WERI-Rb-1 (cell line): ENCODE measurements around the gene LPP.

Experiments used
- DNase-seq: peaks from one replicate; pipeline ENCODE4 v3.0.0-alpha.2; 2020
- H3K27ac ChIP-seq: fragments of 250-450 bp; sonication (Bioruptor Pico); 2 replicates; pipeline ENCODE4 v1.5.1; 2020; ENCODE audit warnings: mild to moderate bottlenecking, moderate library complexity
- H3K27me3 ChIP-seq: fragments of 250-450 bp; sonication (Bioruptor Pico); 2 replicates; pipeline ENCODE4 v1.5.1; 2021; ENCODE audit warnings: mild to moderate bottlenecking, low read depth, moderate library complexity; ENCODE audit not compliant: insufficient read depth, severe bottlenecking
- H3K36me3 ChIP-seq: fragments of 250-450 bp; sonication (Bioruptor Pico); 2 replicates; pipeline ENCODE4 v1.5.1; 2020; ENCODE audit warnings: mild to moderate bottlenecking, moderate library complexity
- H3K4me3 ChIP-seq: 2 replicates; pipeline ENCODE4 v1.5.1; 2011; ENCODE audit warnings: low read depth, mild to moderate bottlenecking, control low read depth, low read length
- H3K9me3 ChIP-seq: fragments of 250-450 bp; sonication (Bioruptor Pico); 2 replicates; pipeline ENCODE4 v1.5.1; 2021; ENCODE audit warnings: mild to moderate bottlenecking, moderate library complexity; ENCODE audit not compliant: severe bottlenecking
- TF ChIP-seq, protein P1 (sequence below): IDR thresholded peaks from 2 replicates; pipeline ENCODE4 v1.5.1; 2011; ENCODE audit warnings: low read depth, mild to moderate bottlenecking, control low read depth, inconsistent platforms, low read length

Gene LPP

DNA sequence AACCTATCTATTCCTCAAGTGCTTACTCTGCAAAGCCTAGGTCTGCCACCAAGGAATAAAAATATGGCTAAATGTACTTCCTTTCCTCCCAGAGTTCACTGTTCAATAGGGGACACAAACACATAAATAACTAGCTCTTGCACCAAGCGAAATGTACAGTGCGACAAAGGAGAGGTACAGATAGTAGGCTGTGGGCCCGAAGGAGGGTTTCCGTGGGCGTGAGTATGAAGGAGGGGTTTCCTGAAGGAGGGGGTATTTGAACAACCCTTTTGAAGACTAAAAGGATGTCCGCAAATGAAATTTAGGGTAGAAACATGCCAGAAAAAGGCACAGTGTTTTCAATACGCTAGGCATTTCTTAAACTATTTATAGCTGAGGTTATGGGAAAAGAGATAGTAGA lies 207.9 kb downstream of the LPP start:
- no peak overlapping the region for H3K4me3 ChIP-seq
- H3K9me3 ChIP-seq = no peaks in the 10 kb centered on the region
- no peak overlapping the region for H3K27ac ChIP-seq
- no peaks in the 10 kb centered on the region for H3K36me3 ChIP-seq
- no peaks in the 10 kb centered on the region for H3K27me3 ChIP-seq
- DNase-seq = no peak
- TF ChIP-seq, protein P1, sequence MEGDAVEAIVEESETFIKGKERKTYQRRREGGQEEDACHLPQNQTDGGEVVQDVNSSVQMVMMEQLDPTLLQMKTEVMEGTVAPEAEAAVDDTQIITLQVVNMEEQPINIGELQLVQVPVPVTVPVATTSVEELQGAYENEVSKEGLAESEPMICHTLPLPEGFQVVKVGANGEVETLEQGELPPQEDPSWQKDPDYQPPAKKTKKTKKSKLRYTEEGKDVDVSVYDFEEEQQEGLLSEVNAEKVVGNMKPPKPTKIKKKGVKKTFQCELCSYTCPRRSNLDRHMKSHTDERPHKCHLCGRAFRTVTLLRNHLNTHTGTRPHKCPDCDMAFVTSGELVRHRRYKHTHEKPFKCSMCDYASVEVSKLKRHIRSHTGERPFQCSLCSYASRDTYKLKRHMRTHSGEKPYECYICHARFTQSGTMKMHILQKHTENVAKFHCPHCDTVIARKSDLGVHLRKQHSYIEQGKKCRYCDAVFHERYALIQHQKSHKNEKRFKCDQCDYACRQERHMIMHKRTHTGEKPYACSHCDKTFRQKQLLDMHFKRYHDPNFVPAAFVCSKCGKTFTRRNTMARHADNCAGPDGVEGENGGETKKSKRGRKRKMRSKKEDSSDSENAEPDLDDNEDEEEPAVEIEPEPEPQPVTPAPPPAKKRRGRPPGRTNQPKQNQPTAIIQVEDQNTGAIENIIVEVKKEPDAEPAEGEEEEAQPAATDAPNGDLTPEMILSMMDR = no peak

DNA sequence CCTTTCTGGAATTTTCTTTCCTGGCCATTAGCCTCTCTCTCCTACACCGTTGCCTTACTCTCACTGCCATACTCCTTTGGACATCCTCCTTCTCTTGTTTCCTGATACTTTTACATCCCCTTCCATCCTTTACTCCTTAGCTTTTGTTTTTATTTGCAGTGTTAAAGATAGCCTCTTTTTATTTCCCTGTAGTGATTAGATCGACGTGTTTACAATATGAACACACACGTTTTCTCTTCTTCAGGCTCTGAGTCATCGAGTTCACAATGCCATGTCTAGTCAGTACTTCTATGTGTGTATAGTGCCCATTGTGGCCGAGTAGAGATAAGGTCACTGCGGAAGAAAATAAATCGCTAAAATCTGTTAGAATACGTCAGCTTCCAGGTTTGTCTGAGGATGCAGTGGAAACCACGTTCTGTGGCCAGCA lies 208.5 kb downstream of the LPP start:
- no peaks in the 10 kb centered on the region for H3K9me3 ChIP-seq
- no peaks in the 10 kb centered on the region for H3K27me3 ChIP-seq
- H3K36me3 ChIP-seq = no peaks in the 10 kb centered on the region
- H3K27ac ChIP-seq = no peak overlapping the region
- TF ChIP-seq, protein P1 = no peak
- no peak for DNase-seq
- no peak overlapping the region for H3K4me3 ChIP-seq

DNA sequence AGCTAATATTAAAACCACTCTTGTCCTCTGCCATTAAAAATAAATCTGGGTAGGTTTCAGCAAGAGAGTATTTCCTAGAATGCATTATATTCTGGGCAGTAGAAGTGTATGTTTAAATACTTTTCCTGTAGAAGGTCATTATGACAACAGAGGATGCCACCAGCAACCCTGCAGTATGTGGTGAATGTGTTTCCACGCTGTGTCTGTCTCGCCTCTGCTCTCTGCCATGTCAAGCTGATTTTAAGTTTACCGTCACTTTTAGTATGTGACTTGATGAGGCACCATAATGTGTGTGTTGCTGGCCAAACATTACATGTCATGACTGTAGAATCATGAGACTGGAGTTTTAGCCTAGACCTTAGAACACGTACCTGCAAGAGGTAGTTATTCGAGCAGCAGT lies 211.2 kb downstream of the LPP start:
- Histone ChIP-seq H3K4me3 (no peak overlapping the region), H3K27ac (no peak overlapping the region), H3K36me3 (no peaks in the 10 kb centered on the region), H3K9me3 (no peaks in the 10 kb centered on the region), H3K27me3 (no peaks in the 10 kb centered on the region)
- no peak for DNase-seq
- TF ChIP-seq, protein P1 = no peak

DNA sequence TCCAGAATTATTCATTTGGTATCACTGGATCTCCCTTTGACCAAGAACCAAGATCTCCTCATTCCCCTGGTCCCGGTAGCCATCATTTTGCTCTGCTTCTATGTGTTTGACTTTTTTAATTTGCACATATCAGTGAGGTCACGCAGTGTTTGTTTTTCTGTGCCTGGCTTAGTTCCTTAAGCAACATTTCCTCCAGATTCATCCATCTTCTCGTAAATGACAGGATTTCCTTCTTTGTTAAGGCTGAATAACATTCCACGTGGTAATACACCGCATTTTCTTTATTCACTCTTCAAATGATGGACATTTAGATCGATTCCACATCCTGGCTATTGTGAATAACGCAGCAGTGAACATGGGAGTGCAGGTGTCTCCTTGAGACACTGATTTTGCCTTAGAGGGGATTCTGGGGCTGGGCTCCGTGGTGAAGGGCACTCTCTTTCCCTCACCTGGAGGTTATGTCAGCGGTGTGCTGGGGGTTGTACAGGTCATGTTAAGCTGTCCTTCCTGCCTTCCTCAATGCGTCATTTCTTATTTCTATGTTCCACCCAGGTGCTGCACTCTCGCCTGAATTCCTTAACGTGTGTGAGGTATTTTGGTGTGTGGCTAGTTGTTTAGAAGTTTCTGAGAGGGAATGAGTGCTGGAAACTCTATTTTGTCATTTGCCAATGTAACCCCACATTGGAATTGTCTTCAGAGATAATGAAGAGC lies 212.2 kb downstream of the LPP start:
- H3K4me3 ChIP-seq = no peak overlapping the region
- no peaks in the 10 kb centered on the region for H3K27me3 ChIP-seq
- H3K9me3 ChIP-seq = no peaks in the 10 kb centered on the region
- no peak overlapping the region for H3K27ac ChIP-seq
- TF ChIP-seq, protein P1 = no peak
- H3K36me3 ChIP-seq = no peaks in the 10 kb centered on the region
- DNase-seq = no peak

DNA sequence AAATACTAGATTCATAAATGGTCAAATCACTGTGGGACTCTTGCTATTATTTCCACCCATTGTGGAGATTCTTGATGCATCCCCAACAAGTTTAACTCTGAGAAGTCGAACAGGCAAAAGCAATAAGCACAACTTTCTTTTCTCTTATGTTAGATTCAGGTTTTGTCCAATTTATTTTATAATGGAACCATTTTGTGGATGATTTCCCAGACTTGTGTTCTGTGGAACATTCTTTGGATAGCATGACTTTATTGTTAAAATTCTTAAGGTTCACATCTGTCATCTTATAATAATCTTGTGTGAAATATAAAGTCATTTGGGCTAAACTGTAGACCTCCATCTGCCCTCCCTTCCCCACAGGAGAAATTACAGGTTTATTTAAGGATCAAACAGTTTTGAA lies 213.7 kb downstream of the LPP start:
- no peak overlapping the region for H3K27ac ChIP-seq
- no peaks in the 10 kb centered on the region for H3K9me3 ChIP-seq
- no peaks in the 10 kb centered on the region for H3K27me3 ChIP-seq
- H3K4me3 ChIP-seq = no peak overlapping the region
- DNase-seq = no peak
- no peaks in the 10 kb centered on the region for H3K36me3 ChIP-seq
- TF ChIP-seq, protein P1 = no peak

DNA sequence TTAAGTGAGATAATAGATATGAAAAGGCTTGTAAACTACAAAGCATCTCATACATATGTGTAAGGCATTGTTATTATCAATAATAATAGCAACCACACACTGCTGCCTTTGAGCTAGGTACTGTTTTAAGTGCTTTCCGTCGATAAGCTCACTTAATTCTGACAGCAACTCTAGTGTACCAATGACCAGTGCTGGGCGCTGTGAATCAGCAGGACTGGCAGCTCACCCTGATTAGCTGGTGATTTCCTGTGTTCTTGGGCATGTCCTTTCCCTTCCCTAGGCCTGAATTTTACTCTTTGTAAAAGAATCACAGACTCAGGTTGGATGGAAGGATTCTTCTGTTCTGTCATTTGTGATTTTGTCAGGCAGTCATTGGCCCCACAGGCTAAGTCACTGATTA lies 215.6 kb downstream of the LPP start:
- Histone ChIP-seq H3K9me3 (no peaks in the 10 kb centered on the region), H3K27me3 (no peaks in the 10 kb centered on the region), H3K4me3 (no peak overlapping the region), H3K36me3 (no peaks in the 10 kb centered on the region), H3K27ac (no peak overlapping the region)
- DNase-seq = no peak
- TF ChIP-seq, protein P1 = no peak
